ENCODE results near the gene TMEM236. TPM values are rescaled to one million over a fixed set of nuclear protein-coding genes. Genes with fewer than 3 reads are reported as not detected.
A peak's percentile ranks its signal among the peaks of the same experiment; 100 is the strongest.

Gene TMEM236
- total RNA-seq, 4 donors from 2014 or later, result 1.2 to 1.8 (median 1.5) TPM

DNA sequence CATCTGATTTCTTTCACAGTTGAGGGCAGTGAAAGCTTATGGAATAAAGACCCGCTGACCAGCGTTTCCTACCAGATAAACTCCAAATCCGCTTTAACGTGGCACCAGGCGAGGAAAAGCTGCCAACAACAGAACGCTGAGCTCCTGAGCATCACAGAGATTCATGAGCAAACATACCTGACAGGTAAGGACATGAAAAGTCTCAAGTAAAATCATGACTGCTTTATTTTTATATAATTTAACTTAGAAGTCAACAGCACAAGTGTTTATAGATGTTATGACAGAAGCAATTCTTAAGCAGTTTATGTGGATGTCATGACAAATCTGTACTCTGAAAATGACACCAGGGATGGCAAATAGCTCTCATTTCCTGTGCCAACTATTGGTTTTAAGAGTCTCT, 81.7 kb downstream of the TMEM236 start:
- Histone ChIP-seq H3K27me3 (peaks cover 0 to 7% of the 10 kb centered on the region in 2 donors), H3K27ac (no peak overlapping the region), H3K4me1 (peaks cover 0 to 8% (median 0%) of the 10 kb centered on the region in 4 donors), H3K9me3 (no peaks in the 10 kb centered on the region), H3K4me3 (no peak overlapping the region), H3K36me3 (no peaks in the 10 kb centered on the region)
- TF ChIP-seq EP300 (IDR thresholded peaks at IDR 0.05) (no peak), POLR2A (IDR thresholded peaks at IDR 0.05) (no peak)
- TF ChIP-seq, protein P1, sequence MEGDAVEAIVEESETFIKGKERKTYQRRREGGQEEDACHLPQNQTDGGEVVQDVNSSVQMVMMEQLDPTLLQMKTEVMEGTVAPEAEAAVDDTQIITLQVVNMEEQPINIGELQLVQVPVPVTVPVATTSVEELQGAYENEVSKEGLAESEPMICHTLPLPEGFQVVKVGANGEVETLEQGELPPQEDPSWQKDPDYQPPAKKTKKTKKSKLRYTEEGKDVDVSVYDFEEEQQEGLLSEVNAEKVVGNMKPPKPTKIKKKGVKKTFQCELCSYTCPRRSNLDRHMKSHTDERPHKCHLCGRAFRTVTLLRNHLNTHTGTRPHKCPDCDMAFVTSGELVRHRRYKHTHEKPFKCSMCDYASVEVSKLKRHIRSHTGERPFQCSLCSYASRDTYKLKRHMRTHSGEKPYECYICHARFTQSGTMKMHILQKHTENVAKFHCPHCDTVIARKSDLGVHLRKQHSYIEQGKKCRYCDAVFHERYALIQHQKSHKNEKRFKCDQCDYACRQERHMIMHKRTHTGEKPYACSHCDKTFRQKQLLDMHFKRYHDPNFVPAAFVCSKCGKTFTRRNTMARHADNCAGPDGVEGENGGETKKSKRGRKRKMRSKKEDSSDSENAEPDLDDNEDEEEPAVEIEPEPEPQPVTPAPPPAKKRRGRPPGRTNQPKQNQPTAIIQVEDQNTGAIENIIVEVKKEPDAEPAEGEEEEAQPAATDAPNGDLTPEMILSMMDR (IDR thresholded peaks at IDR 0.05), result no peak
- WGBS, 2 donors, result 82 to 87% methylated on average over 6 of the region's 6 CpGs
- DNase-seq (ENCODE audit: low spot score in 2 of 2), result no peak

DNA sequence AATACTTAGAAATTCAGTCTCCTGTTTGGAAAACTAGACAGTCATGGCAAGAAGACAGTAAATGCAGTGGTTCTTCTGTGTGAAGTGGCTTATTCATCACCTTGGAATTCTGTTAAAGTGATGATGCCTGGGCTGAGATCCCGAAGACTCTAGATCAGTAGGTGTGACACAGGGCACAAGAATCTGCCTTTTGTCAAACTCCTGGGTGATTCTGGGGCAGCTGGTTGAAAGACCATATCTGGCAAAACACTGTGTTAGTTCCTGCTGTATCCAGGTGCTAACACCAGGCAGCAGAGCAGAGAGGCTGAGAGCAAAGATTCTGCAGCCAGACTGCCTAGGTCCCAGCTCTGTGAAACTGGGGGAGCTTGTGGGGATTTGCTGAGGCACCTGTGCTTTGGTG, 83.7 kb downstream of the TMEM236 start:
- no peaks in the 10 kb centered on the region for H3K36me3 ChIP-seq
- no peak overlapping the region for H3K4me3 ChIP-seq
- 60 to 70% methylated on average over 1 of the region's 1 CpG for WGBS, 2 donors
- TF ChIP-seq POLR2A (IDR thresholded peaks at IDR 0.05) (no peak), EP300 (IDR thresholded peaks at IDR 0.05) (no peak)
- TF ChIP-seq, protein P1 (IDR thresholded peaks at IDR 0.05), result no peak
- peaks cover 0 to 7% of the 10 kb centered on the region in 2 donors for H3K27me3 ChIP-seq
- peaks cover 0 to 8% (median 0%) of the 10 kb centered on the region in 4 donors for H3K4me1 ChIP-seq
- no peaks in the 10 kb centered on the region for H3K9me3 ChIP-seq
- no peak for DNase-seq (ENCODE audit: low spot score in 2 of 2)
- no peak overlapping the region for H3K27ac ChIP-seq

DNA sequence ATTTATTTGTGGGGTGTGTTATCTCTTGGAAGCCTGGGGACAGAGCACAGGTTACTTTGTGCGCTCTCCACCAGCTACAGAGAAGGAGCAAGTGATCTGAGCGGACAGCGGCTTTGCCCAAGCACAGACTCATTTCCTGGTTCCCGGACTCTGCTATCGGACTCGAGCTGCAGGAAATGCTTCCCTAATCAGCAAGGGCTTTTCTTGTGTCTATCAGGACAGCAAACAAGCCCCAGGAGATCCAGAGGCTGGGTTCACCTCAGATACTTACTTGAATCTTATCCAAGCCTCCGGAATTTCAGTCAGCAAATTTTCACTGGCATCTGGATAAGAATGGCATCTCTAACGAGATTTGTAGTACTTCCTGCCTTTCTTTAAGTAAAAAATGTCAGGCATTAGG, 84.9 kb downstream of the TMEM236 start:
- no peaks in the 10 kb centered on the region for H3K9me3 ChIP-seq
- H3K4me1 ChIP-seq, result peaks cover 0 to 8% (median 0%) of the 10 kb centered on the region in 4 donors
- peak overlapping the region in 1 of 4 donors; percentile 18 for H3K4me3 ChIP-seq
- TF ChIP-seq, protein P1 (IDR thresholded peaks at IDR 0.05), result no peak
- no peak for TF ChIP-seq EP300 (IDR thresholded peaks at IDR 0.05)
- no peak for TF ChIP-seq POLR2A (IDR thresholded peaks at IDR 0.05)
- DNase-seq (ENCODE audit: low spot score in 2 of 2), result no peak
- 14 to 15% methylated on average over 8 of the region's 8 CpGs for WGBS, 2 donors
- H3K27me3 ChIP-seq, result peaks cover 0 to 7% of the 10 kb centered on the region in 2 donors
- no peak overlapping the region for H3K27ac ChIP-seq
- no peaks in the 10 kb centered on the region for H3K36me3 ChIP-seq

DNA sequence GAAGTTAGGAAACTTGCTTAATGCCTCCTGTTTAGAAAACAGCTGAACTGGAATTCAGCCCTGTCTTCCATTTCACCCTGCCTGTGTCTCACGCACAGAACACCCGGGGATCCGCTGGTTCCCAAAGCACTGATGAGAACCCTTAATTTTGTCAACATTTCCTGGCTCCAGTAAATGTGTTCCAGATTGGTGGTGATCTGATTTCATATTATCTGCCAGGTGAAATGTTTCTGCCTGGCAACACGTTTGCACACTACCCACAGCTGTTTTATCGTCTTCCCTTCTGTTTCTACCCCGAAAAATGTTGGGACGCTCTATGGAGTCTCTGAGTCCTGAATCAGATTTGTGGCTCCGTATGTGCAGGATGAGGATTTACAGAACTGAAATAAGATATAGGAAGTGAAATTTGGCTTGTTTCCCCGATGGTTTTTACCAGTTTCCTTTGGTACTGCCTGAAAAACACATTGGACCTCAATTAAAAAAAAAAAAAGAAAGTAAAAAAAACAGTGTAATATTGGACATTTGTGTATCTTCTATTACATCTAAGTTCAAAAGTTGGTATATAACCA, 86.2 kb downstream of the TMEM236 start:
- Histone ChIP-seq H3K4me3 (no peak overlapping the region), H3K27ac (no peak overlapping the region), H3K4me1 (peaks cover 0 to 8% (median 0%) of the 10 kb centered on the region in 4 donors), H3K36me3 (no peaks in the 10 kb centered on the region), H3K9me3 (no peaks in the 10 kb centered on the region), H3K27me3 (peaks cover 0 to 7% of the 10 kb centered on the region in 2 donors)
- TF ChIP-seq, protein P1 (IDR thresholded peaks at IDR 0.05), result no peak
- TF ChIP-seq POLR2A (IDR thresholded peaks at IDR 0.05) (no peak), EP300 (IDR thresholded peaks at IDR 0.05) (peak in 1 of 2 donors; percentile 10)
- DNase-seq (ENCODE audit: low spot score in 2 of 2), result no peak
- WGBS, 2 donors, result 50 to 54% methylated on average over 9 of the region's 9 CpGs

DNA sequence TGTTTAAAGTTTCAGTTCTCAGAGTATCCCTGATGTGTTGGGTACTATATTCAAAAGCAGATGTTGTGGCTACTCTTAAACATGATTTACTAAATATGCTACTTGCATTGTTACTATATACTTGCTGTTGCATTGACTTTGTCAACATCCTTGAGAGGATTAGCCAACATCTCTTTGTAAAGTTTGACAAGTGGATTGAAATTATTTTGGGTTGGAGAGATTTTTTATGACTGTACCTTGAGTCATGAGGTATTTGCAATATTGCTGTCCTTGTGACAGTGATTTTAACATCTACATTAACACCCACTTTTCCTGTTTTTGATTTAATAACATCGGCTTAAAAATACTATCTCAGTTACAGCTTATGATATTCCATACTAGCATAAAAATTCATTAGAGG, 89.0 kb downstream of the TMEM236 start:
- Histone ChIP-seq H3K9me3 (no peaks in the 10 kb centered on the region), H3K36me3 (no peaks in the 10 kb centered on the region), H3K27me3 (peaks cover 0 to under 1% of the 10 kb centered on the region in 2 donors), H3K27ac (no peak overlapping the region), H3K4me3 (no peak overlapping the region), H3K4me1 (peaks cover 0 to 8% (median 0%) of the 10 kb centered on the region in 4 donors)
- TF ChIP-seq POLR2A (IDR thresholded peaks at IDR 0.05), result no peak
- TF ChIP-seq, protein P1 (IDR thresholded peaks at IDR 0.05), result no peak
- TF ChIP-seq EP300 (IDR thresholded peaks at IDR 0.05), result no peak
- no peak for DNase-seq (ENCODE audit: low spot score in 2 of 2)
- 90 to 98% methylated on average over 1 of the region's 1 CpG for WGBS, 2 donors
